Psoas muscle (tissue), 8 donors: ENCODE results near the gene MRPL27. TPM values are rescaled to one million over a fixed set of nuclear protein-coding genes. Genes with fewer than 3 reads are reported as not detected.
A peak's percentile ranks its signal among the peaks of the same experiment; 100 is the strongest.

ENCODE experiments used
- ATAC-seq, 4 donors: fragments of 200-7000 bp; cut with Tn5 transposase; one replicate each; pipeline ENCODE4 v1.9.1; 2020; ENCODE audit warnings: moderate library complexity in 3 of 4, mild to moderate bottlenecking in 2 of 4
- DNase-seq, 2 donors: peaks; one replicate each; pipeline ENCODE4 v3.0.0-alpha.2; 2020
- H3K27ac ChIP-seq: fragments of 200-600 bp; one replicate; pipeline ENCODE4 v1.8.0; 2022
- H3K27me3 ChIP-seq, 3 donors: fragments of 200-600 bp in 1 of 3; one replicate each; pipeline versions ENCODE4 v1.6.1 to v1.8.0; 2013 to 2022; ENCODE audit warnings: low read length in 2 of 3, mild to moderate bottlenecking in 2 of 3, moderate library complexity in 1 of 3; ENCODE audit not compliant: insufficient read depth in 3 of 3
- H3K36me3 ChIP-seq, 2 donors: fragments of 200-600 bp in 1 of 2; one replicate each; pipeline versions ENCODE4 v1.6.1 to v1.8.0; 2013 to 2022; ENCODE audit warnings: low read depth in 1 of 2, mild to moderate bottlenecking in 1 of 2, moderate library complexity in 1 of 2; ENCODE audit not compliant: insufficient read depth in 1 of 2
- H3K4me1 ChIP-seq: fragments of 200-600 bp; one replicate; pipeline ENCODE4 v1.8.0; 2022
- H3K4me3 ChIP-seq: fragments of 200-600 bp; one replicate; pipeline ENCODE4 v1.8.0; 2022; ENCODE audit warnings: mild to moderate bottlenecking
- H3K9me3 ChIP-seq: fragments of 200-600 bp; one replicate; pipeline ENCODE4 v1.8.0; 2022
- WGBS, 3 donors: extraction: QIAGEN DNeasy Blood & Tissue Kit; methylation state at CpG; one replicate each; pipeline versions ENCODE4 v1.1.6 to v1.1.7; 2013; 5-methylcytosine and 5-hydroxymethylcytosine counted together
- intact Hi-C, 2 donors: fragments of 100-400 bp; cut with DNase I; formaldehyde crosslinking; loops; one replicate each; pipeline versions ENCODE4 v1.11.0 to v1.14.2; 2022
- polyA plus RNA-seq, 3 donors: library from polyadenylated mRNA; stranded (reverse); fragments of 200-250 nt; gene quantifications; one replicate each; pipeline ENCODE4 v1.2.3, GENCODE V29; 2013
- total RNA-seq, 4 donors: library from RNA; stranded (reverse); fragmentation: NEBNext Ultra II Directional in 2 of 4; extraction: Animal tissue kit (Norgen Biotek cat#: 25700) in 2 of 4; gene quantifications; one replicate each; pipeline versions ENCODE4 v1.2.1 to v1.2.4, GENCODE V29; 2021 to 2023
- TF ChIP-seq, protein P1 (sequence below): fragments of 200-600 bp; IDR thresholded peaks from one replicate; pipeline ENCODE4 v1.8.0; 2022; ENCODE audit warnings: antibody characterized with exemption
- donor health status: healthy with polysubstance abuse.
- donor health status: DM: no; HTN: no; CAD: no; lungs with moderate emphysema.
- donor health status: Bipolar disorder and iron deficiency.
- donor health status: healthy.
- donor health status: DM: yes; HTN: yes; CAD: no.
- donor health status: DM: no; HTN: no; CAD: no.
- donor health status: DM: no; HTN: no; CAD: no.
- donor health status: DM: yes; HTN: yes; CAD: no.

Gene MRPL27
- total and polyA plus RNA-seq, 7 donors: 70.7 to 468 (median 128) TPM

DNA sequence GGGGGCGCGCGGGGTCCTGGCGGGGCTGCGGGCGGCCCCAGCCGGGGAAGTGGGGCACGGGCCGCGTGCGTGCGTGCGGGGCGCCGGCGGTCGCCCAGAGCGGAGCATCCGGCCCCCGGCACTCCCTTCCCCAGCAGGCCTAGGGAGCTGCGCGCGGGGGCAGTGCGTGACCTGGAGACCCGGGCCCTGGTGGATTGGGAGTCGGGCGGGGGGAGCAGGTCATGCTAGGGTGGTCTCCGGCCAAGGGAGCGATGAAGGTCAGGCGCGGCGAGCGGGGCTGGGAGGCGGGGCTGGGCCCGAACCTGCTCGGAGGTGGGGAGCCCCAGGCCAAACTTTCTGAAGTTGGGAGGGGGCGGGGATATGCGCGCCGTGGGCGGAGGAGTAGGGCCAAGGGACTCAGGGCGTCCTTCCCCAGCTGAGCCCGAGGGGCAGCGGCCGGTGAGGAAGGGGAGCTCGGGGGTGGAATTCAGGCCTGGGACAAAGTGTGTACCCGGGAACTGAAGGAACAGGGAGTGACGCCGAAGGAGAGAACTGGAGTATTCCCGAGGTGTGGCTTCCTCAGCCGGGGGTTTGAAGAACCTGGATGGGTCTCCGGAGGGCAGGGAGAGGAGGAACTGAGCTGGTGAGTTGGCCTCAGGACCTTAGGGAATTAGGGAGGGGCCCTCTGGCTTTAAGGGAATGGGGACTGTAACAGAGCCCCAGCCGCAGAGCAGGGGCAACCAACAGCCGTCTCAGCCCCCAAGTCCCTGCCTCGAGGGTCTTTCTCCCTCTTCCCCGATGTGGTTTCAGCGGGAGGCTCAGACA lies 26.5 kb downstream of the MRPL27 start:
- peak; percentile 52 to 68 for DNase-seq
- TF ChIP-seq, protein P1, sequence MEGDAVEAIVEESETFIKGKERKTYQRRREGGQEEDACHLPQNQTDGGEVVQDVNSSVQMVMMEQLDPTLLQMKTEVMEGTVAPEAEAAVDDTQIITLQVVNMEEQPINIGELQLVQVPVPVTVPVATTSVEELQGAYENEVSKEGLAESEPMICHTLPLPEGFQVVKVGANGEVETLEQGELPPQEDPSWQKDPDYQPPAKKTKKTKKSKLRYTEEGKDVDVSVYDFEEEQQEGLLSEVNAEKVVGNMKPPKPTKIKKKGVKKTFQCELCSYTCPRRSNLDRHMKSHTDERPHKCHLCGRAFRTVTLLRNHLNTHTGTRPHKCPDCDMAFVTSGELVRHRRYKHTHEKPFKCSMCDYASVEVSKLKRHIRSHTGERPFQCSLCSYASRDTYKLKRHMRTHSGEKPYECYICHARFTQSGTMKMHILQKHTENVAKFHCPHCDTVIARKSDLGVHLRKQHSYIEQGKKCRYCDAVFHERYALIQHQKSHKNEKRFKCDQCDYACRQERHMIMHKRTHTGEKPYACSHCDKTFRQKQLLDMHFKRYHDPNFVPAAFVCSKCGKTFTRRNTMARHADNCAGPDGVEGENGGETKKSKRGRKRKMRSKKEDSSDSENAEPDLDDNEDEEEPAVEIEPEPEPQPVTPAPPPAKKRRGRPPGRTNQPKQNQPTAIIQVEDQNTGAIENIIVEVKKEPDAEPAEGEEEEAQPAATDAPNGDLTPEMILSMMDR: no peak

DNA sequence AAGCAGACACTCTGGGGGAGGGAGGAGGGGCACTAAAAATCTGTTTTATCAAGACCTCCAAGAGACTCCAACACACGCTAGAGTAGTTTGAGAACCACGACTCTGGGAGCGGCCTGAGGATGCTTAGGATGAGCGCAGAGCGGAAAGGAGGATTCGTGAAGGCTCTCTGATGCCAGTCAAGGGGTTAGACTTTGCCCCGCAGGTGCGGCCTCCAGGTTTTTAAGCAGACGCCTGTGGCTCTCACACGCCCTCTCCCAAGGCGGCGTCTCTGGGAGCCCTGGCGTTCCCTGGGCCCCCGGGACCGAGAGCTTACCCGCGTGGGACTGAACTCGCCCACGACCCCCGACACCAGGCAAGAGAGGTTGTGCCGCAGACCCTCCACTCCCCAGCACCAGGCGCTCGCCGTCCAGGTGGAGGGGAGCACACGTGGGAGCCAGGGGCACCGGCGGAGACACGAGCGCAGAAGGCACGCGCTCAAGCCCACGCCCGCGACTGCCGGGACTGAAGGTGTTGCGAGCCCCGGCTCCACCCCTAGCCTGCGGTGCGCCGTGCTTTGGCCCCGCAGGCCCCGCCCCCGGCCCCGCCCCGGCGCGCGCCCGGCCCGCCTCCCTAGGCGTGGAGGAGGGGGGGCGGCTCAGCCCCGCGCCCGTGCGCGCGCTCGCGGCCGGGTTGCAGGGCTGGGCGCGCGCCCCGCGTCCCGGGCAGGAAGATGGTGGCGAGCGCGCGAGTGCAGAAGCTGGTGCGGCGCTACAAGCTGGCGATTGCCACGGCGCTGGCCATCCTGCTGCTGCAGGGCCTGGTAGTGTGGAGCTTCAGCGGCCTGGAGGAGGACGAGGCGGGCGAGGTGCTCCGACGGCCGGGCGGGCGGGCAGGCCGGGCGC lies 27.3 kb downstream of the MRPL27 start, which contains the start of gene XYLT2:
TSS of gene XYLT2 (plus strand) at position 695 of the 881 bp plus-strand sequence. CDS start at position 710, 15 bp downstream.
- ATAC-seq: peak; percentile 90 to 95 (median 93)
- H3K36me3 ChIP-seq: no peaks in the 10 kb centered on the region
- no peaks in the 10 kb centered on the region for H3K9me3 ChIP-seq
- H3K4me3 ChIP-seq: peak within 1 kb of the TSS; percentile 86
- WGBS, 3 donors: 2 to 5% (median 3%) methylated on average over 51 to 87 of the region's 87 CpGs
- H3K27ac ChIP-seq: peak within 1 kb of the TSS; percentile 50
- H3K27me3 ChIP-seq: no peaks in the 10 kb centered on the region
- peaks cover 16% of the 10 kb centered on the region for H3K4me1 ChIP-seq
- TF ChIP-seq, protein P1: no peak
- peak; percentile 90 to 93 for DNase-seq
- intact Hi-C loops: no loop called here

More for the DNA sequence above, 26.5 kb downstream of the MRPL27 start:
- 1% methylated on average over 39 to 57 of the region's 57 CpGs for WGBS, 3 donors
- no peaks in the 10 kb centered on the region for H3K9me3 ChIP-seq
- intact Hi-C loops: no loop called here
- H3K36me3 ChIP-seq: no peaks in the 10 kb centered on the region
- H3K4me3 ChIP-seq: peak overlapping the region; percentile 86
- H3K4me1 ChIP-seq: peaks cover 16% of the 10 kb centered on the region
- ATAC-seq: peak; percentile 27 to 52 (median 36)
- H3K27ac ChIP-seq: no peak overlapping the region
- no peaks in the 10 kb centered on the region for H3K27me3 ChIP-seq

- Histone ChIP-seq H3K4me1 (peaks cover 16% of the 10 kb centered on the region), H3K9me3 (no peaks in the 10 kb centered on the region), H3K36me3 (no peaks in the 10 kb centered on the region), H3K27me3 (no peaks in the 10 kb centered on the region), H3K27ac (no peak overlapping the region), H3K4me3 (peak overlapping the region; percentile 86)
- ATAC-seq (peak in 2 of 4 donors; percentile 11 to 22), DNase-seq (no peak)
- intact Hi-C loops: no loop called here
- TF ChIP-seq, protein P1: no peak
- 40 to 48% (median 45%) methylated on average over 13 of the region's 13 CpGs for WGBS, 3 donors
These were observed 28.1 kb downstream of the MRPL27 start for GRCh38 chr17:50344731-50345365.

DNA sequence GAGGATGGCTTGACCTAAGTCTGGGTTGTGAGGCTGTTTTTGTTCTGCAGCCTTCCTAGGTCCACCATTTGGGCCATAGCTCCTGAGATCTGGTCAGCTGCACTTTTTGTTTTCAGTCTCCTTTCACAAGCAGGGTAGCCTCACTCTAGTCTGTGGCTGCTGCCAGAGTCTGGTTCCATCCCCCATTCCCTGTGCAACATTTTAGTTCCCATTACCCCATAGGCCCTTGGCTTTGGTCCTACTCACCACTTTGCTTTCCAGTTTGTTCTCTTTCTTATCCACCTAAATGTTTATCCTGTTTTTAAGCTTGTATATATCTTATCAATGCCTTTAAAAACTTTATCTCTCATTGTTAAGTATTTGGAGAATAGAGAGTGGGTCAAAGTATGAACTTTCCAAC lies 33.6 kb downstream of the MRPL27 start:
- no peaks in the 10 kb centered on the region for H3K36me3 ChIP-seq
- H3K27ac ChIP-seq: no peak overlapping the region
- TF ChIP-seq, protein P1: no peak
- H3K27me3 ChIP-seq: peaks cover 0 to 2% (median 0%) of the 10 kb centered on the region in 3 donors
- intact Hi-C loops: no loop called here
- DNase-seq: no peak
- peaks cover 5% of the 10 kb centered on the region for H3K9me3 ChIP-seq
- no peaks in the 10 kb centered on the region for H3K4me1 ChIP-seq
- ATAC-seq: no peak
- no peak overlapping the region for H3K4me3 ChIP-seq
